Measurements from ENCODE around the gene TMEM9.

Gene TMEM9

DNA sequence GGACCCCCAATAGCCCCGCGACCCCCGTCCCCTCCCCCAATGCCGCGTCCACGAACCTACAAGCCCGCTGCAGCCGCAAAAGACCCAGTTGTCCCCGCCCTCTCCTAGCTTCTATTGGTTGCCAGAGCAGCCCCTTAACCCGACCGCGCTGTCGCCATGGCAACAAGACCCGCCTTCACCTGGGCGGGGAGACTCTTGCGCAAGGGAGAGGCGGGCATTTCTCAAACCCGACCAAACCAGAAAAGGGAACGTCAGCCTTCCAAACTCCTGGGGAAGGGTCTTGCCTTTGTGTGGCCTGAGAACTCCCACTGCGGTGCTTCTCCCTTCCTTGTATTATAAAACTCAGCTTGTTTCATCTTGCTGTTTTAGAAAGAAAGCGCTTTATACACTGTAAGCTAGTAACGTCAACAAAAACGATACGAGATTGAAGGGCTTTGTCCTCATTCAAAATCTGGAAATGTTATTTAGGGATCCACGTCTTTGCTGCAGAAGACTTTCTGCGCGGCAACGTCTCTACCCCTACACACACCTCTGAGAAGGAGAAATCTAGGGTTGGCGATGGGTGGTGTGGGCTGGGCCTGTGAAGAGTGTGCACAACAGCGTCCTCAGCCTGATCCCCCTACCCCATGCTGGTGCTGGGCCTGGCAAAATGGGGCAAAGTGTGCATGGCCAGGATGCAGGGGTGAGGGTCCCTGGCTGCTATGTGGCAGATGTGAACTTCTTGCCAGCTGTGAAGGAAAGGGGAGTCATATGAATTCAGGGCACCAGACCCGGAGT lies at the start of gene TMEM9:
Gene TMEM9 (minus strand): TSS at position 86 of the 777 bp plus-strand sequence. CDS start 551 bp downstream, outside the sequence.
- DNase-seq, result peak; percentile 99

GRCh38 chr1:201198598-201198997 lies 44.3 kb upstream of the TMEM9 start:
- no peak for DNase-seq

- DNase-seq, result no peak
Measured at GRCh38 chr1:201194046-201194445, 39.8 kb upstream of the TMEM9 start.

DNA sequence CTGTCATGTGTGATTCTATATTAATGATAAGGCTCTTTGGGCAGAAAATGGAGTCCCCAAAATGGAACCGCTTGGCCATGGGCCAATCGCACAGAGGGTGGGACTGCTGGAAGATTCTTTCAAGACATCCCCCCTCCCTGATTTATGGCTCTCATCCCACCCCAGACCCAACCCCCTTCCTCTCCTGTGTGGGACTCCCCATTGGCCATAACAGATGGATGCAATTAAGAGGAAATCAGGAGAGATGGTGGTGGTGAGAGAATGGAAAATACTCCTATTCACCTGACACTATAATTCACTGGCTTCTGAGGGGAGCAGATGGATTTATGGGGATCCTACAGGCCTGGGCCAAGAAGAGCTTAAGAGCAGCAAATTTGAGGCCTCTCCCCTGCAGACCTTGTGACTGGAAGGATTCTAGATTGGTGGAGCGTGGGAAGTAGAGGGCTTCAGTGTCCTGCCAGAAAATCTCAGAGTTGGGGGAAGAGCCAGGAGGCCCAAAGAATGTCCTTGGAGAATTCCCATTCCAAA lies 38.1 kb upstream of the TMEM9 start:
- DNase-seq, result no peak

- no peak for DNase-seq
Measured at GRCh38 chr1:201191653-201192260, 37.5 kb upstream of the TMEM9 start.

GRCh38 chr1:201190624-201191051 lies 36.4 kb upstream of the TMEM9 start, which contains the start of gene IGFN1:
IGFN1 (plus strand) TSS chr1:201190824; CDS start chr1:201193294, 2,470 bp downstream.
- DNase-seq, result no peak

GRCh38 chr1:201190005-201190404 lies 35.7 kb upstream of the TMEM9 start:
- DNase-seq, result no peak

DNA sequence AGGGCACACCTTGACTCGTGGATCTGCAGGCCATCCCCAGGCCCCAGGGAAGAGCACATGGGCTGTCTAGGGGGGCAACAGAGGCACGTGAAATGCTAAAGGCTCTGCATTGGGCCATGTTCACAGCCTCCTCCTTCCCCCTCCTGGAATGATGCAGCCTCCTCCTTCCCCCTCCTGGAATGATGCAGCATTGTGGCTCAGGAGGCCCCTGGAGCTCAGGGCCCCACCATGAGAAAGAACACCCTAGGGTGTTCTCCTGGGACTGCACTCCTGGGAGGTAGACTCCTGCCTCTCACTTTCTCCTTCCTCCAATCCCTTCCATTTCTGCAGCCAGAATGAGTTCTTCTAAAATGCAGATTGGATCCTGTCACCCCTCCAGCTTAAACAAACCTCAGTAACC lies 34.8 kb upstream of the TMEM9 start:
- DNase-seq, result no peak

DNA sequence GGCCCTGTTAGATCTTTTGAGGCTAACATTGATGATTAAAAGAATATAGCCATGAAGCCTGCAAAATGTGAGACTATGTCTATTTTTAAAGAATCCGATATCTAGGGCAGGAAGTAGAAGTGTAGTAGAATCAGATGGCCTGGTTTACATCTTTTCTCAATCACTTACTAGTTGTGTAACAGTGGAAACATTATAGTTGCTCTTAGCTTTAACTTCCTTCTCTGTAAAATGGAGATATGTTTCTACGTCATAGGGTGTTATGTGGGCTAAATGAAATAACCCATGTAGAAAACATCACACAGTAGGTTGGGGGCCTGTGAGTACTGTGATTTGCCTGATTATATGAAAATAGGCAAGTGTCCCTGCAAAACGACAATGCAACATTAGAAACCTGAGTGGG lies 31.9 kb upstream of the TMEM9 start:
- DNase-seq, result no peak

DNA sequence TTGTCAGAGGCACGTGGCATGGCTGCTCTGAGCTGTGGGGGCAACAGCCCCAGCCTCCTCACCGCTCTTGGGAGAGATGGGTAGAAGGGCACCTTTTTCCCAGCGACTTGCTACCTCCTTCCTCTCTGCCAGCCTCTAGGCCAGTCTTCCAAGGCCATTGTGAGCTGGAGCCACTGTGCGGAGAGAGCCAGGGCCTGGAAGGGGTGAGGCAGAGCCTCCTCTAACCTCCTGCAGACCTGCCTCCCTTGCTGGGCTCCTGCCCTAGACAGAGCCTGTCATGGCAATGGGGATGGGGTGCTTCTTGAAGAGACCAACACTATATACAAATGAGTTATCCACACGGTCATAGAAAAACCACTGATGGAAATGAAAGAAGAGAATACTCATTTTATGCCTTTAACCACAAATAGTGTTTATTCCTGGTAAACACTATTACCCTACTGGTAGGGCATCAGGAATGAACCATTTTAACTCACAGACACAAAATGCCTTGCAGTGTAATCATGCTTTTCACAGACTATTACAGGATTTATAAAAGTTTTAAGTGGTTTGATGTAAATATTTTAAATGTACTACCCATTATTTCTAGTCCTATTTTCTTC lies 31.4 kb upstream of the TMEM9 start:
- DNase-seq, result no peak

DNA sequence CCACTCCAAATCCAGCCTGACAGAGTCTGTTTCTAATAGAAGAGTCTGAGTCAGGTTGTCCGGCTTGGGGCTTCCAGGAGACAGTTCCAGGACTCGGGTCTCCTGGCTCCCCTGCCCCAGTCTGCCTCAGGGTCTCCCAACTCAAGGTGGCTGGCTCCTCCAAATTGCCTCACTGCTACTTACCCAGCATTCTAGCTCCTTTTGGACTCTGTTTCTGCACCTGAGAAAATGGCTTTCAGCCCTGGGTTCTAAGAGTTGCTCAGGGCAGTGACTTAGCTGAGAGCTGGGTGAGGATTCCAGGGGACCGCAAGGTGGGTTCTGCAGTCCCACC lies 30.8 kb upstream of the TMEM9 start:
- no peak for DNase-seq

- DNase-seq, result no peak
Measured at GRCh38 chr1:201184307-201185122, 30.2 kb upstream of the TMEM9 start.

GRCh38 chr1:201183753-201184152 lies 29.5 kb upstream of the TMEM9 start:
- DNase-seq, result no peak

GRCh38 chr1:201183209-201183608 lies 28.9 kb upstream of the TMEM9 start:
- no peak for DNase-seq

- no peak for DNase-seq
Measured at GRCh38 chr1:201181726-201182125, 27.5 kb upstream of the TMEM9 start.

- DNase-seq, result no peak
Measured at GRCh38 chr1:201181323-201181722, 27.0 kb upstream of the TMEM9 start.

DNA sequence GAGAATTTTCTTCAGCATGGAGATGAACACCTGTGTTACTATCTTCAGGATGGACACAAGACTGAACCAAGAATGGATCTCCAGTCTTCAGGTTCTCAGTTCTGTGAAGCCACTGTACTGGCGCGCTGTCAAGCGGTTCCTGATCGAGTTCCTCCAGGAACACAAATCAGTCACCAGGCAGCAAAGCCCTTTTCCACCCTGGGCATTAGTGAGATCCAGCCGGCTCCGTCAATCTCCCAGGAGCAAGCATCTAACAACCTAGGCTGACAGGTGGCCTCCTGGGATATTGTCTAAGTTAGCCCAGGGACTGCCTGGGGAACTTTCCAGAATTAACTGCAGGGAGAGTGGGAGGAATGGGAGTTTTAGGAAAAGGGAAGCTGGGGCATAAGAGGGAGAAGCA lies 26.6 kb upstream of the TMEM9 start:
- DNase-seq, result no peak

DNA sequence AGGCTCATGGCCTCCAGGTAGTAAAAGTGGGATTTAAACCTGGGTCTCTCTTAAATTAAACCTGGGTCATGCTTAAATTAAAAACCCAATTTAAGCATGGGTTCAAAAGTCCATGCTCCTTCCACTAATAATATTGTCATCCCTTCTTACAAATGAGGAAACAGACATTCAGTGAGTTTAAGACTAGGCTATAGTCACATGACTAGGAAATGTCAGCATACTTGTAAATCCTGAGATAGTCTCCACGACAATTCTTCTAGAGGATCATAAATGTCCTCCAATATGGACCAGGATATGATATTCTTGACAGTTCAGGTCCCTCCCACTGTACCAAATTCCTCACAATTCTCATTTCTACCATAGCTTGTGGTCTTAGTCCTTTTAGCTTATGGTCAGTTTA lies 25.9 kb upstream of the TMEM9 start:
- no peak for DNase-seq

DNA sequence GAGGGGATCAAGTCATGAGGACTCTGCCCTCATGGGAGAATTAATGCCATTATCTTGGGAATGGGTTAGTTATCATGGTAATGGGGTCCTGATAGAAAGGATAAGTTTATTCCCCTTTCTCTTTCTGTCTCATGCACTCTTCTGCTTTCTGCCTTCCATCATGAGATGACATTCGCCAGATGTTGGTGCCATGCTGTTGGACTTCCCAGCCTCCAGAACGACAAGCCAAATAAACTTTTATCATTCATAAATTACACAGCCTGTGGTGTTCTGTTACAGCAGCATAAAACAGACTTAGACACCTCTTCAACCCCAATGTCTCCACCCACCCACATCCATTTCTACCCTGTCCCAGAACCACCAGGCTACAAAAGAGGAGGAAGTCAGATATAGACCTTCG lies 24.4 kb upstream of the TMEM9 start:
- no peak for DNase-seq

DNA sequence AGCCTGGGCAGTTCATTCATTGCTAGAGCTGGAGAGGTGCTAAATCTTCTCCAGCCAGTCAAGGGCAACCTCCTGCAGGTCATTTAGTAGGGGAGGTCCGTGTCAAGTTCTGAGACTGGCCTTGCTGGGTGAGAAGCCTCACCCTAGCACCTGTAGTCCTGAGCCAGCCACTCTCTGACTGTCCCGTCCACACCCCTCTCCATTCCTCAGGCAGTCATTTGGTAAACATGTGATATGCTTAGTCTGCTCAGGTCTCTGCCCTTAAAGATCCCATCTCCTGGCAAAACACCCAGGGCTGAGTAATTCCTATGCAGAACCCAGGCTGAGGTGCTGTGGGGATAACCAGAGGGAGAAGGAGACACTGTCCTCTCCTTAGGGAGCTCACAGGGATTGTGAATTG lies 22.7 kb upstream of the TMEM9 start:
- no peak for DNase-seq

DNA sequence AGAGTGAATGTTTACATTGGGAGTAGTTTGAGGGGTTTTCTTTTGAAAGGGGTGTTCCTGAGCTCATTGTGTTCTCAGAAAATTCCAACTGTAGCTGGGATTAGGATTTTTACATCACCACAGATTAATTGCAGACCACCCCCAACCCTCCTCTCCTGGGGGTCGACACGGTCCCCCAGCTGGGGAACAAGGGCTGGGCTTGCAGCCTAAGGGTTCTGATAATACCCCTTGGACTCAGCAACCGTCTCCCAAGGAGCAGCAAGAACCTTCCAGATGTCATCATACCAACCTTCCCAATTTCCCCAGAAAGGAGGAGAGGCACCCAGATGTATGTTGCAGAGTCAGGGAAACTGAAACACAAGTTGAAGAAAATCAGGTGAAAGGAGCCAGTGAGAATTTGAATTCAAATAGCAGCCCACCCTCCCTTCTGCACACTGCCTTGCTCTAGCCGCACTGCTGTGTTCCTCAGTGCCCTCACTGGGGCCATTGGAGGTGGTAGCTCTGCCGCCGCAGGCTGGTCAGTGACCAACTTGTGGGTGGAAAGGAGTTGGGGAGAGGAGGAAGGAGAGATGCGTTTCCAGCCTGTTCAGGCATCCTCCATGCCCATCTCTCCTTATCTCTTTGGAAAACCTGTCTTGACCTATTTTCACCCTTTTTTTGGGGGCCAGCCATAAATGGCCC lies 21.7 kb upstream of the TMEM9 start:
- DNase-seq, result no peak

GRCh38 chr1:201173736-201174135 lies 19.5 kb upstream of the TMEM9 start:
- DNase-seq, result no peak

Measured in activated gamma-delta T cell treated with Interleukin-2 at 50 U/mL for 16 hours (primary cell).